SU-DHL-6 (cell line): ENCODE data around the gene SKOR1.
A peak's percentile ranks its signal among the peaks of the same experiment; 100 is the strongest.

ENCODE experiments used
- H2AFZ ChIP-seq: fragments of 200-600 bp; sonication (generic); 2 replicates; pipeline ENCODE4 v1.6.1; 2014; ENCODE audit warnings: low read depth, mild to moderate bottlenecking, moderate library complexity, mixed read lengths, antibody characterized with exemption, low read length; ENCODE audit not compliant: severe bottlenecking
- H3F3A ChIP-seq: fragments of 200-600 bp; shearing (Covaris generic); 2 replicates; pipeline ENCODE4 v1.6.0; 2016; ENCODE audit warnings: antibody characterized with exemption, mild to moderate bottlenecking; ENCODE audit not compliant: insufficient read depth
- H3K27ac ChIP-seq: fragments of 200-600 bp; sonication (generic); 2 replicates; pipeline ENCODE4 v1.5.1; 2016; ENCODE audit warnings: low read depth, mild to moderate bottlenecking, low read length, moderate library complexity, mixed read lengths
- H3K27me3 ChIP-seq: fragments of 200-600 bp; sonication (generic), shearing (Covaris generic); 2 replicates; pipeline ENCODE4 v1.6.0; 2014; ENCODE audit warnings: mild to moderate bottlenecking, low read length
- H3K36me3 ChIP-seq: fragments of 200-600 bp; sonication (generic); 2 replicates; pipeline ENCODE4 v1.6.1; 2014; ENCODE audit warnings: mild to moderate bottlenecking, low read length, mixed read lengths
- H3K4me2 ChIP-seq: fragments of 300-600, 200-600 bp; shearing (Covaris generic), sonication (generic); 2 replicates; pipeline ENCODE4 v1.6.0; 2014; ENCODE audit warnings: low read length, low read depth, mild to moderate bottlenecking; ENCODE audit not compliant: poor library complexity, severe bottlenecking
- H3K4me3 ChIP-seq: fragments of 200-600 bp; sonication (generic); 2 replicates; pipeline ENCODE4 v1.5.1; 2014; ENCODE audit warnings: antibody characterized with exemption, low read length, mild to moderate bottlenecking, mixed read lengths; ENCODE audit not compliant: insufficient read depth, poor library complexity, severe bottlenecking
- H3K79me2 ChIP-seq: fragments of 200-600 bp; sonication (generic); 2 replicates; pipeline ENCODE4 v1.6.1; 2014; ENCODE audit warnings: mild to moderate bottlenecking, low read length, moderate library complexity; ENCODE audit not compliant: insufficient read depth
- H3K9ac ChIP-seq: fragments of 200-600 bp; sonication (generic); 2 replicates; pipeline ENCODE4 v1.7.0; 2014; ENCODE audit warnings: mild to moderate bottlenecking, low read length
- H3K9me2 ChIP-seq: fragments of 200-600 bp; sonication (generic); replicated peaks from 2 replicates; pipeline ENCODE4 v1.6.1; 2014; ENCODE audit warnings: low read length; ENCODE audit not compliant: insufficient read depth
- H3K9me3 ChIP-seq: fragments of 200-600 bp; sonication (generic); 2 replicates; pipeline ENCODE4 v1.6.1; 2014; ENCODE audit warnings: low read length, mixed read lengths; ENCODE audit not compliant: insufficient read depth
- H4K20me1 ChIP-seq: fragments of 200-600 bp; sonication (generic); 2 replicates; pipeline ENCODE4 v1.6.1; 2014; ENCODE audit warnings: low read depth, mild to moderate bottlenecking, antibody characterized with exemption, low read length, moderate library complexity, mixed read lengths
- CTCF ChIP-seq: fragments of 200-600 bp; sonication (generic); IDR thresholded peaks from one replicate; pipeline ENCODE4 v1.5.1; 2017; ENCODE audit warnings: antibody characterized with exemption, mild to moderate bottlenecking, low read length, moderate library complexity; ENCODE audit not compliant: insufficient read depth, poor library complexity, severe bottlenecking
- EZH2phosphoT487 ChIP-seq: fragments of 200-600 bp; sonication (generic), shearing (Covaris generic); conservative IDR thresholded peaks from 2 replicates; pipeline ENCODE4 v1.6.1; 2018; ENCODE audit warnings: mild to moderate bottlenecking, antibody characterized with exemption, low read length, moderate library complexity, mixed read lengths

The SKOR1 gene

DNA sequence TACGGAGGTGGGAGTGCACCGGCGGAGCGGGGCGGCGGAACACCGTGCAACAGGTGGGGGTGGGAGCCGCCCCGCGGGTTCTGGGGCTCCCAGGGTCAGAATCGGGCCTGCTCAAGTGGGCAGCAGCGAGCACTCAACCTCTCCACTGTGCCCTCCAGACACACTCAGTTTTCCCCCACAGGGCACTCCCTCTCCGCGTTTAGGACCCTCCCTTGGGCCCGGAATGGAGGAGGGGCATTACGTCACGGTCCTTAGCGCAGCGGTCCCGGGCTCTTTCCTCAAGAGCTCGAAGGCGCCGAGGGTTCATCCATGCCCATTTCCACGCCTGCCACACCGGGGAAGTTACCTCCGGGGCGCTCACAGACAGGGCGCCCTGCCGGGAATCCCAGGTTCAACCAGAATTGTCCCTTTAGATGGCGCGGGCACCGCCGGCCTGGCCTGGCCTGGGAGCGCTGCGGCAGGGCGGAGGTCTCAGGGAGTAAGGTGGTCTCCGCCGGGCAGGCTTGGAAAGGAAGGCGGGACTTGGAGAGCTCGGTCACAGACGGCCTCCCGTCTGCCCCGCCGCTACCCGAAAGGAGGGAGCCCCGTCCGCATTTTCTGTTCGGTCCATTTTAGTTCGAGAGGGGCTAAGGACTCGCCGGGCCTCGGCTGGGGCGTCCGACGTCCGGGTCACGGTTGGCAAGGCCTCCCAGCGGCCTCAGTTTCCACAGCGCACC, 9.4 kb downstream of the SKOR1 start:
- H3K4me2 ChIP-seq = peak overlapping the region; percentile 42
- H3K9me3 ChIP-seq = no peaks in the 10 kb centered on the region
- peak overlapping the region; percentile 11 for H3K4me3 ChIP-seq
- no peaks in the 10 kb centered on the region for H3K9me2 ChIP-seq
- H3K79me2 ChIP-seq = no peaks in the 10 kb centered on the region
- no peaks in the 10 kb centered on the region for H3F3A ChIP-seq
- H4K20me1 ChIP-seq = no peaks in the 10 kb centered on the region
- TF ChIP-seq EZH2phosphoT487 = no peak
- no peak for TF ChIP-seq CTCF
- no peak overlapping the region for H3K9ac ChIP-seq
- H2AFZ ChIP-seq = no peak overlapping the region
- no peaks in the 10 kb centered on the region for H3K36me3 ChIP-seq
- no peaks in the 10 kb centered on the region for H3K27me3 ChIP-seq
- no peak overlapping the region for H3K27ac ChIP-seq

GRCh38 chr15:67835297-67836133, 10.2 kb downstream of the SKOR1 start:
- Histone ChIP-seq H3K4me2 (peak overlapping the region; percentile 63), H2AFZ (peak overlapping the region; percentile 87), H3K9ac (peak overlapping the region; percentile 31), H3K36me3 (no peaks in the 10 kb centered on the region), H3K4me3 (peak overlapping the region; percentile 41), H3K79me2 (no peaks in the 10 kb centered on the region), H3K27me3 (no peaks in the 10 kb centered on the region), H3K27ac (no peak overlapping the region), H3F3A (no peaks in the 10 kb centered on the region), H3K9me3 (no peaks in the 10 kb centered on the region), H3K9me2 (no peaks in the 10 kb centered on the region), H4K20me1 (no peaks in the 10 kb centered on the region)
- TF ChIP-seq CTCF = no peak
- TF ChIP-seq EZH2phosphoT487 = no peak

DNA sequence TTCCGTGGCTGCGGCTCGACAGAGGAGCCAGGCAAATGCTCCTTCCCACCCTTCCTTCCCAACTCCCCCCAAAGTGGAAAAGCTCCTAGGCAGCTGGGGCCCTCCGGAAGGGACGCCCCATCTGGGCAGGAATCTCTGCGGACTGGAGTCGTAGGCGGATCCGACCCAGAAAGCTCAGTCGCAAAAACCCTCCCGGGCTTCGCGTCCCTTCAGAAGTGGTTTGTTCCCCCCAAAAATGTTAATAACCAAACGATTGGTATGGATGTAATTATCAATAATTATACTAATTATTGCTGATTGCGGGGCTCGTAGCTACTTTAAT, 10.8 kb downstream of the SKOR1 start:
- H4K20me1 ChIP-seq = no peaks in the 10 kb centered on the region
- H3K4me3 ChIP-seq = peak overlapping the region; percentile 41

More for the DNA sequence above, 10.8 kb downstream of the SKOR1 start:
- H3K36me3 ChIP-seq = no peaks in the 10 kb centered on the region
- H3K79me2 ChIP-seq = no peaks in the 10 kb centered on the region
- H3K4me2 ChIP-seq = peak overlapping the region; percentile 63
- peak overlapping the region; percentile 31 for H3K9ac ChIP-seq
- no peak overlapping the region for H3K27ac ChIP-seq
- H3F3A ChIP-seq = no peaks in the 10 kb centered on the region
- H3K9me2 ChIP-seq = no peaks in the 10 kb centered on the region
- TF ChIP-seq EZH2phosphoT487 (no peak), CTCF (no peak)
- H3K27me3 ChIP-seq = no peaks in the 10 kb centered on the region
- peak overlapping the region; percentile 87 for H2AFZ ChIP-seq
- no peaks in the 10 kb centered on the region for H3K9me3 ChIP-seq
